Motor neuron (in vitro differentiated cells): ENCODE data around the gene ELP2. TPM values are rescaled to one million over a fixed set of nuclear protein-coding genes. Genes with fewer than 3 reads are reported as not detected.
A peak's percentile ranks its signal among the peaks of the same experiment; 100 is the strongest.
"Not testable (repeated sequence)": the region's sequence is repeated elsewhere in the genome, so short reads cannot be mapped to it uniquely, and the experiment has no call there.

Source experiments
- ATAC-seq, 8 experiments: fragments of 200-7000 bp; cut with Tn5 transposase; replicated peaks in 6 of 8; 2 replicates each; pipeline ENCODE4 v1.8.0; 2021; ENCODE audit warnings: mild to moderate bottlenecking in 8 of 8, moderate library complexity in 8 of 8
- H3K27ac ChIP-seq, 2 donors: fragments of 250-450 bp; sonication (Bioruptor Pico); 2 replicates each; pipeline ENCODE4 v1.9.0; 2021; ENCODE audit warnings: antibody characterized with exemption in 2 of 2, mild to moderate bottlenecking in 2 of 2, moderate library complexity in 1 of 2
- H3K4me1 ChIP-seq, 2 donors: fragments of 250-450 bp; sonication (Bioruptor Pico); replicated peaks in 1 of 2; 2 replicates each; pipeline ENCODE4 v1.6.1; 2021; ENCODE audit warnings: antibody characterized with exemption in 2 of 2, mild to moderate bottlenecking in 2 of 2, moderate library complexity in 1 of 2
- H3K4me3 ChIP-seq, 5 donors: fragments of 250-450 bp; sonication (Bioruptor Pico); 2 replicates each; pipeline ENCODE4 v1.9.0; 2021; ENCODE audit warnings: antibody characterized with exemption in 5 of 5, mild to moderate bottlenecking in 5 of 5, moderate library complexity in 4 of 5
- WGBS, 10 experiments: fragments of 450-650 bp; shearing (Covaris generic); methylation state at CpG; one replicate each; pipeline ENCODE4 v1.0.0; 2022; 5-methylcytosine and 5-hydroxymethylcytosine counted together
- in situ Hi-C, 9 experiments: fragments of 400-800 bp; cut with MboI; loops; one replicate each; pipeline ENCODE4 v1.15.0; 2021; ENCODE audit warnings: low sequenced_read_pairs in 9 of 9, low pct_unique_long_range_greater_than_20kb in 2 of 9; ENCODE audit not compliant: unreplicated experiment in 9 of 9
- total RNA-seq, 8 experiments: library from RNA; unstranded; fragments of 300-600 nt; gene quantifications; 2 replicates each; pipeline versions ENCODE4 v1.2.3 to v1.2.4, GENCODE V29; 2022

ELP2 gene
- total RNA-seq = 10 to 100 TPM; 47.7 to 80.1 (median 66.3) TPM

- H3K4me3 ChIP-seq = peak within 1 kb of the TSS; percentile 74 to 100 (median 83)
- in situ Hi-C loops = loop anchor here in 2 of 9 experiments (25.0 kb wide), 1 partner anchor 117 kb away; no protein-coding TSS in a partner anchor
- peaks cover 14 to 19% of the 10 kb centered on the region in 2 donors for H3K4me1 ChIP-seq
- peak within 1 kb of the TSS; percentile 99 to 100 for H3K27ac ChIP-seq
- ATAC-seq = peak; percentile 90 to 94 (median 92)
- 0 to 1% (median 0%) methylated on average over 2 to 25 of the region's 69 CpGs; no CpG with 5 or more reads in 2 of the 10 experiments for WGBS, 10 experiments
These were observed at the start of gene ELP2, which contains the start of gene SLC39A6 for GRCh38 chr18:36129300-36130038. Gene ELP2 (plus strand): TSS chr18:36129899. CDS start chr18:36129934, 35 bp downstream. Gene SLC39A6 (minus strand): TSS chr18:36129340. CDS start chr18:36127007, 2,333 bp downstream.

- not testable (repeated sequence) for H3K27ac ChIP-seq, ATAC-seq, H3K4me3 ChIP-seq, H3K4me1 ChIP-seq
- in situ Hi-C loops = loop anchor here in 1 of 9 experiments (25.0 kb wide), 1 partner anchor 206 kb away; the partner anchor contains the start of gene FHOD3
- WGBS, 10 experiments = 64 to 100% (median 88%) methylated on average over 1 to 2 of the region's 2 CpGs
These were observed 48.6 kb upstream of the ELP2 start for GRCh38 chr18:36081118-36081517.

GRCh38 chr18:36083729-36084128, 46.0 kb upstream of the ELP2 start:
- no peaks in the 10 kb centered on the region for H3K4me1 ChIP-seq
- WGBS, 10 experiments = 11 to 100% (median 80%) methylated on average over 1 to 2 of the region's 2 CpGs; no CpG with 5 or more reads in 1 of the 10 experiments
- no peak overlapping the region for H3K27ac ChIP-seq
- no peak overlapping the region for H3K4me3 ChIP-seq
- ATAC-seq = no peak
- in situ Hi-C loops = loop anchor here in 1 of 9 experiments (25.0 kb wide), 1 partner anchor 204 kb away; the partner anchor contains the start of gene FHOD3

- no peak for ATAC-seq
- in situ Hi-C loops = loop anchor here in 1 of 9 experiments (25.0 kb wide), 1 partner anchor 202 kb away; the partner anchor contains the start of gene FHOD3
- WGBS, 10 experiments = 60 to 100% methylated on average over 1 of the region's 4 CpGs; no CpG with 5 or more reads in 8 of the 10 experiments
- Histone ChIP-seq H3K4me3 (no peak overlapping the region), H3K4me1 (no peaks in the 10 kb centered on the region), H3K27ac (no peak overlapping the region)
These were observed 44.5 kb upstream of the ELP2 start for GRCh38 chr18:36085195-36085594.

GRCh38 chr18:36086186-36086585, 43.5 kb upstream of the ELP2 start:
- no peaks in the 10 kb centered on the region for H3K4me1 ChIP-seq
- WGBS, 10 experiments = 8 to 100% (median 48%) methylated on average over 1 to 5 of the region's 8 CpGs; no CpG with 5 or more reads in 5 of the 10 experiments
- ATAC-seq = no peak
- in situ Hi-C loops = loop anchor here in 1 of 9 experiments (25.0 kb wide), 1 partner anchor 201 kb away; the partner anchor contains the start of gene FHOD3
- no peak overlapping the region for H3K4me3 ChIP-seq
- H3K27ac ChIP-seq = no peak overlapping the region

GRCh38 chr18:36088256-36088655, 41.4 kb upstream of the ELP2 start:
- no peak for ATAC-seq
- WGBS, 10 experiments = 0 to 100% (median 83%) methylated on average over 1 to 2 of the region's 2 CpGs; no CpG with 5 or more reads in 1 of the 10 experiments
- Histone ChIP-seq H3K27ac (no peak overlapping the region), H3K4me3 (no peak overlapping the region), H3K4me1 (no peaks in the 10 kb centered on the region)
- in situ Hi-C loops = loop anchor here in 1 of 9 experiments (25.0 kb wide), 1 partner anchor 199 kb away; the partner anchor contains the start of gene FHOD3

GRCh38 chr18:36089001-36089400, 40.7 kb upstream of the ELP2 start:
- in situ Hi-C loops = loop anchor here in 1 of 9 experiments (25.0 kb wide), 1 partner anchor 198 kb away; the partner anchor contains the start of gene FHOD3
- Histone ChIP-seq H3K4me3 (no peak overlapping the region), H3K4me1 (no peaks in the 10 kb centered on the region), H3K27ac (no peak overlapping the region)
- no peak for ATAC-seq
- WGBS, 10 experiments = 14 to 100% (median 82%) methylated on average over 1 to 6 of the region's 6 CpGs; no CpG with 5 or more reads in 1 of the 10 experiments

GRCh38 chr18:36092116-36092515, 37.6 kb upstream of the ELP2 start:
- in situ Hi-C loops = loop anchor here in 2 of 9 experiments (10.0 to 25.0 kb wide), 2 partner anchors 193 to 195 kb away; partner anchors contain the start of gene FHOD3 (in 1 of the 2)
- 0 to 94% (median 83%) methylated on average over 1 to 5 of the region's 5 CpGs; no CpG with 5 or more reads in 3 of the 10 experiments for WGBS, 10 experiments
- H3K27ac ChIP-seq, H3K4me3 ChIP-seq, H3K4me1 ChIP-seq, ATAC-seq: not testable (repeated sequence)

- ATAC-seq = no peak
- H3K4me3 ChIP-seq = no peak overlapping the region
- in situ Hi-C loops = loop anchor here in 2 of 9 experiments (10.0 to 25.0 kb wide), 2 partner anchors 190 to 193 kb away; partner anchors contain the start of gene FHOD3 (in 1 of the 2)
- H3K4me1 ChIP-seq = no peaks in the 10 kb centered on the region
- no peak overlapping the region for H3K27ac ChIP-seq
- WGBS, 10 experiments = 45 to 89% (median 63%) methylated on average over 1 to 3 of the region's 3 CpGs; no CpG with 5 or more reads in 3 of the 10 experiments
These were observed 35.3 kb upstream of the ELP2 start for GRCh38 chr18:36094431-36094830.

- peak in 3 of 8 experiments; percentile 47 to 50 (median 49) for ATAC-seq
- H3K27ac ChIP-seq = no peak overlapping the region
- in situ Hi-C loops = loop anchor here in 2 of 9 experiments (10.0 to 25.0 kb wide), 2 partner anchors 189 to 191 kb away; partner anchors contain the start of gene FHOD3 (in 1 of the 2)
- no peaks in the 10 kb centered on the region for H3K4me1 ChIP-seq
- WGBS, 10 experiments = 0 to 50% (median 0%) methylated on average over 1 of the region's 1 CpG
- no peak overlapping the region for H3K4me3 ChIP-seq
These were observed 33.7 kb upstream of the ELP2 start for GRCh38 chr18:36095936-36096519.

- H3K4me3 ChIP-seq = no peak overlapping the region
- H3K27ac ChIP-seq = no peak overlapping the region
- ATAC-seq = peak in 1 of 8 experiments; percentile 27
- in situ Hi-C loops = loop anchor here in 2 of 9 experiments (10.0 to 25.0 kb wide), 2 partner anchors 188 to 190 kb away; partner anchors contain the start of gene FHOD3 (in 1 of the 2)
- H3K4me1 ChIP-seq = no peaks in the 10 kb centered on the region
These were observed 32.7 kb upstream of the ELP2 start for GRCh38 chr18:36096955-36097354.

GRCh38 chr18:36099311-36099710, 30.4 kb upstream of the ELP2 start:
- H3K4me3 ChIP-seq = no peak overlapping the region
- H3K4me1 ChIP-seq = no peaks in the 10 kb centered on the region
- in situ Hi-C loops = loop anchor here in 2 of 9 experiments (10.0 to 25.0 kb wide), 2 partner anchors 185 to 188 kb away; partner anchors contain the start of gene FHOD3 (in 1 of the 2)
- H3K27ac ChIP-seq = no peak overlapping the region
- ATAC-seq = peak in 2 of 8 experiments; percentile 36 to 47
